Right lobe of liver (tissue), 6 donors: ENCODE data around the gene ESPN. TPM values are rescaled to one million over a fixed set of nuclear protein-coding genes. Genes with fewer than 3 reads are reported as not detected.

ENCODE experiments used
- ATAC-seq, 4 donors: fragments of 200-7000 bp; cut with Tn5 transposase; one replicate each; pipeline ENCODE4 v1.9.1; 2020; ENCODE audit warnings: mild to moderate bottlenecking in 4 of 4, moderate library complexity in 4 of 4
- DNase-seq, 3 donors: peaks; one replicate each; pipeline ENCODE4 v3.0.0-alpha.2; 2020
- H3K27ac ChIP-seq, 3 donors: fragments of 200-600 bp; one replicate each; pipeline ENCODE4 v1.8.0; 2022
- H3K27me3 ChIP-seq, 2 donors: fragments of 200-600 bp; one replicate each; pipeline ENCODE4 v1.8.0; 2022
- H3K36me3 ChIP-seq, 4 donors: fragments of 200-600 bp; sonication (generic) in 1 of 4; one replicate each; pipeline versions ENCODE4 v1.5.1 to v1.8.0; 2017 to 2022; ENCODE audit warnings: control low read depth in 1 of 4
- H3K4me1 ChIP-seq, 4 donors: fragments of 200-600 bp; sonication (generic) in 1 of 4; one replicate each; pipeline versions ENCODE4 v1.5.1 to v1.8.0; 2017 to 2022; ENCODE audit warnings: control low read depth in 1 of 4
- H3K4me3 ChIP-seq, 3 donors: fragments of 200-600 bp; one replicate each; pipeline ENCODE4 v1.8.0; 2022
- H3K9me3 ChIP-seq, 4 donors: fragments of 200-600 bp; sonication (generic) in 1 of 4; one replicate each; pipeline versions ENCODE4 v1.5.1 to v1.8.0; 2017 to 2022; ENCODE audit warnings: control low read depth in 1 of 4
- POLR2A ChIP-seq: fragments of 450-650 bp; IDR thresholded peaks from one replicate; pipeline ENCODE4 v1.6.1; 2017; ENCODE audit warnings: antibody characterized with exemption, mild to moderate bottlenecking
- WGBS: methylation state at CpG from one replicate; pipeline ENCODE4 v1.1.6; 2018; ENCODE audit warnings: low coverage, low lambda C conversion rate; ENCODE audit not compliant: insufficient coverage; ENCODE audit errors: missing lambda C conversion rate; 5-methylcytosine and 5-hydroxymethylcytosine counted together
- intact Hi-C, 2 donors: fragments of 100-400 bp; cut with DNase I; formaldehyde crosslinking; loops; one replicate each; pipeline versions ENCODE4 v1.11.2 to v1.14.1; 2022
- total RNA-seq, 6 experiments: library from RNA; depleted of rRNA in 2 of 6; stranded (reverse); fragments of >200 nt in 2 of 6; fragmentation: NEBNext Ultra II Directional in 3 of 6; extraction: Animal tissue kit (Norgen Biotek cat#: 25700) in 3 of 6; gene quantifications; one replicate each; pipeline versions ENCODE4 v1.1.0 to v1.2.4, GENCODE V29; 2016 to 2023
- TF ChIP-seq, protein P1 (sequence below), 4 donors: fragments of 200-600 bp in 3 of 4; fragments of 450-650 bp in 1 of 4; IDR thresholded peaks; one replicate each; pipeline versions ENCODE4 v1.5.1 to v1.8.0; 2016 to 2022; ENCODE audit warnings: antibody characterized with exemption in 4 of 4, mild to moderate bottlenecking in 2 of 4
- donor health status: DM: no; HTN: yes; CAD: no.
- donor health status: DM: no; HTN: no; CAD: no.
- donor health status: DM: no; HTN: no; CAD: no.
- donor health status: DM: no; HTN: yes; CAD: no.
- donor health status: DM: no; HTN: yes; CAD: no.

Gene ESPN
- total RNA-seq, 6 experiments from 2014 or later = 81.6 to 149 (median 120) TPM

DNA sequence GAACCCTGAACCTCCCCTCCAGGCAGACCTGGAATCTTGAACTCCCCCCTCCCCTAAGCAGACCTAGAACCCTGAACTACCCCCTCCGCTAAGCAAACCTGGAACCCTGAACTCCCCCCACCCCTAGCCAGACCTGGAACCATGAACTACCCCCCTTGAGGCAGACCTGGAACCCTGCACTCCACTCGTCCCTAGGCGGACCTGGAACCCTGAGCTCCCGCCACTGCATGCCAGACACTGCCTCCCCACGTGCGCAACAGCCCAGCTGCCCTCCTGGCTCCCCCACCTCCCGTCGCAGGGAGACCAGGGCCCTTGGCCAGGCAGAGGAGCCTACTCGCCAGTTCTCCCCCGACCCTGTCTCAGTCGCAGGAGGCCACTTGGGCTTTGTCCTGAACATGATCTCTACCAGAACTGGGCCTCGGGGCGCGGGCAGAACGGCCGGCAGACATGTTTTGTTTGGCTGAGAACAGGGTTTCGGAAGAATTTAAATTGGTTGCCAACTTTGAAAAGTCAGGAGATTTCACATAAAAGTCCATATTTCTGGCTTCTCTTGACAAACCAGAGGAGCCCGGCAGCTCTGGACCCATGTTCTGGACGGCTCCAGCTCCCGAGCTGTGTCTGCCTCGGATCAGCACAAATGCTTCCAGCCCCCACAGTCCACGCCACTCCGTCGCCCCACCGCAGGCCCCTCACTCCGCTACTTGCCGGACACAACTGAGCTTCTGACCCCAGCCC is 76.1 kb downstream of the ESPN start:
- Histone ChIP-seq H3K27me3 (peaks cover 0 to 8% of the 10 kb centered on the region in 2 donors), H3K4me1 (peaks cover 0 to 11% (median 2%) of the 10 kb centered on the region in 4 donors), H3K9me3 (no peaks in the 10 kb centered on the region), H3K36me3 (no peaks in the 10 kb centered on the region), H3K27ac (no peak overlapping the region), H3K4me3 (no peak overlapping the region)
- TF ChIP-seq, protein P1, sequence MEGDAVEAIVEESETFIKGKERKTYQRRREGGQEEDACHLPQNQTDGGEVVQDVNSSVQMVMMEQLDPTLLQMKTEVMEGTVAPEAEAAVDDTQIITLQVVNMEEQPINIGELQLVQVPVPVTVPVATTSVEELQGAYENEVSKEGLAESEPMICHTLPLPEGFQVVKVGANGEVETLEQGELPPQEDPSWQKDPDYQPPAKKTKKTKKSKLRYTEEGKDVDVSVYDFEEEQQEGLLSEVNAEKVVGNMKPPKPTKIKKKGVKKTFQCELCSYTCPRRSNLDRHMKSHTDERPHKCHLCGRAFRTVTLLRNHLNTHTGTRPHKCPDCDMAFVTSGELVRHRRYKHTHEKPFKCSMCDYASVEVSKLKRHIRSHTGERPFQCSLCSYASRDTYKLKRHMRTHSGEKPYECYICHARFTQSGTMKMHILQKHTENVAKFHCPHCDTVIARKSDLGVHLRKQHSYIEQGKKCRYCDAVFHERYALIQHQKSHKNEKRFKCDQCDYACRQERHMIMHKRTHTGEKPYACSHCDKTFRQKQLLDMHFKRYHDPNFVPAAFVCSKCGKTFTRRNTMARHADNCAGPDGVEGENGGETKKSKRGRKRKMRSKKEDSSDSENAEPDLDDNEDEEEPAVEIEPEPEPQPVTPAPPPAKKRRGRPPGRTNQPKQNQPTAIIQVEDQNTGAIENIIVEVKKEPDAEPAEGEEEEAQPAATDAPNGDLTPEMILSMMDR (IDR thresholded peaks at IDR 0.05) = no peak
- no peak for TF ChIP-seq POLR2A
- ATAC-seq (no peak), DNase-seq (peak in 1 of 3 donors; percentile 53)
- intact Hi-C loops = no loop called here
- WGBS = 52% methylated on average over 7 of the region's 27 CpGs

DNA sequence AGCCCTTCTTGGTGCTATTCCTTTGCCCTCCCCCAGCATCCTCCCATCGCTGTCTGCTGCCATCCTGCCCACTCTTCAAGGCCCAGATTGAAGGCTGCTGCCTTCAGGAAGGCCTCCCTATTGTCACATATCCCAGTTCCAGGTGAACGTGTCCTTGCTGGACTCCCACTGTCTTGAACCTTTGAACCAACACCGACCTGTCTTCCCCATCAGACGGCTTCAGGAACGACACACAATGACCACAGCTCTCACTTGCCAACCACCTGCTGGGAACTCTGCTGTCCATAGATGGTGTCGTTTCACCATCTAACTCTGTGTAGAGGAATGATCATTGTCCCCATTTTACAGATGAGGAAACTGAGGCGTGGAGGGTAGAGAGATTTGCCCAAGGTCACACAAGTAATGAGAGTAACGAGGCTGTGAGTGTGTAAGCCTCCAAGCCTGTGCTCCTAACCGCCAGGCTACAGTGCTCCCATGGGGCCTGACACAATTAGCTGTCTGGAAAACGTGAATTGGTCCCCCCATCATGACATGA is 76.8 kb downstream of the ESPN start:
- 76% methylated on average over 8 of the region's 10 CpGs for WGBS
- TF ChIP-seq, protein P1 (IDR thresholded peaks at IDR 0.05) = no peak
- TF ChIP-seq POLR2A = no peak

DNA sequence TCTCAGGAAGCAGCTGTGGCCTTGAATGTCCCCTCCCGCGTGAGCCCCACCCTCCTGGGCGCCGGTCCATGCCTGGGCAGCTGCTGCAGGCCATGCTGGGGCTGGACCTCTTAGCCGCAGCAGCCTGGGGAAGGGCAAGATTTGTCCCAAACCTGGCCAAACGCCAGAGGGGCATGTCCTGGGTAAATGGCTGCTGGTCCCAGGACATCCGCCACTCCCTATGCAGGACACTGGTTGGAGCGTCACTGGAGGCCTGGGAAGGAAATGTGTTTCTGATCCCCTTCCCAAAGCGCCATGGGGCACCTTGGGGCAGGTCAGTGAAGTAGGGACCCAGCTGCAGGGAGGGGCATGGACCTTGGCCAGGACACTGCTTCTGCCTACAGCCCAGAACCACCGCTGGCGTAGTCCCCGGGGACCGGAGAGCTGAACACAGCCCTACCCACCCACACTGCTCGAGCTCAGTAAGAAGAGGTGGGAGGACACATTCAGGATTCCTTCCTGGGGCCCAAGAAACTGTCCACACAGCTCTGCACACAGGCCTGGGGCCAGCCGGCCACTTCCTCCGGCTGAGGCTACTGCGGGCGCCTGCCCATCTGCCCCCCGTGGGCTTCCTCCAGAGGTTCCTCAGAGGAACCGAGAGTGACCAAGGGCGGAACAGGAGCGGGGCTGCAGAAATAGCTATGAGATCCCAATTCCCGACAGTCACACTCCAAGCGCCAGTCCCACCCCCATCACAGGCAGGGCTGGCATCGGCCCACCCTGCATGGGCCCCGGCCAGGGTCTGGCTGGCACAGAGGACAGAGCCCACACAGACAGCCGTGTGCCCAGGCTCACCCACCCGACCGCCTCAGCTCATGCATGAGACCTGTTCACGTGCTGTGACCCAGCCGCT is 77.7 kb downstream of the ESPN start:
- no peak overlapping the region for H3K4me3 ChIP-seq
- TF ChIP-seq POLR2A = no peak
- TF ChIP-seq, protein P1 (IDR thresholded peaks at IDR 0.05) = no peak
- no peak overlapping the region for H3K27ac ChIP-seq
- H3K36me3 ChIP-seq = no peaks in the 10 kb centered on the region
- DNase-seq = peak in 2 of 3 donors; percentile 62 to 65
- ATAC-seq = peak; percentile 47 to 59 (median 49)
- intact Hi-C loops = no loop called here
- H3K9me3 ChIP-seq = no peaks in the 10 kb centered on the region
- peaks cover 0 to 4% (median 0%) of the 10 kb centered on the region in 4 donors for H3K4me1 ChIP-seq
- no CpG with 5 or more reads among the region's 31 CpGs for WGBS
- H3K27me3 ChIP-seq = peaks cover 0 to 8% of the 10 kb centered on the region in 2 donors

More for the DNA sequence above, 76.8 kb downstream of the ESPN start:
- Histone ChIP-seq H3K27ac (no peak overlapping the region), H3K9me3 (no peaks in the 10 kb centered on the region), H3K27me3 (peaks cover 0 to 8% of the 10 kb centered on the region in 2 donors), H3K4me3 (no peak overlapping the region), H3K36me3 (no peaks in the 10 kb centered on the region), H3K4me1 (peaks cover 0 to 11% (median 2%) of the 10 kb centered on the region in 4 donors)
- intact Hi-C loops = no loop called here
- ATAC-seq (no peak), DNase-seq (no peak)

DNA sequence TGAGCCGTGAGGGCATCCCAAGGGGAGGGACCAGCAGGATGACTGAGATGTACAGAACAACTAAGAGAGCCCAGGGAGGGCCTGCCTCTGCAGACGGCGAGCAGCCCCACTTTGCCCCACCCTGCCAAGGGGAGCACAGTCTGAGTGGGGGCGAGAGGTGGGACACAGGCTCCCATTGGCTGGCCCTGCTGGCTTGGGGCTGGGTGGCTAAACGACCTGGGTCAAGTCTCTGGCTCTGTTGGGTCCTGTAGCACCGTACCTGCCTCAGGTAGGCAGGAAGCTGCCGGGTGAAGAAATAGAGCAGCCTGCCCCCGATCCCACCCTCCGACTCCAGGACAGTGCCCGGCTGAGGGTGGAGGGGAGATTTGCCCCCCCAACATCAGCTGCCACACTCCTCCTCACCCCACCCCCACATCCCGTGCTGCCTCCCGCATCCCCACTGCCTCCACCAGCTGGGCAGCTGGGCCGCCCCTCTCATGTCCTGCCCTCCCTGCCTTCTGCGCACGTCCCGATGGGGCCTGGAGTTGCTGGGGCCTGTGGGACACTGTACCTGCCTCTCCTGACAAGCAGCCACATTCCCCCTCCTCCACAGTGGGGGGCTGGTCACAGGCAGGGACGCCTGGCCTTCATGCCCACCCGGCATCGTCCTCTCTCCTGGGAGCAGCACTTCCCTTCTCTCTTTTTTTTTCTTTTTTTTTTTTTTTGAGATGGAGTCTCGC is 79.5 kb downstream of the ESPN start:
- peak in 1 of 3 donors; percentile 41 for DNase-seq
- no peaks in the 10 kb centered on the region for H3K36me3 ChIP-seq
- intact Hi-C loops = no loop called here
- ATAC-seq = no peak
- H3K27ac ChIP-seq = no peak overlapping the region
- TF ChIP-seq POLR2A = no peak
- TF ChIP-seq, protein P1 (IDR thresholded peaks at IDR 0.05) = no peak
- H3K4me1 ChIP-seq = no peaks in the 10 kb centered on the region
- H3K27me3 ChIP-seq = no peaks in the 10 kb centered on the region
- WGBS = 68% methylated on average over 4 of the region's 20 CpGs
- no peak overlapping the region for H3K4me3 ChIP-seq
- no peaks in the 10 kb centered on the region for H3K9me3 ChIP-seq
